HepG2 (cell line): ENCODE results near the gene ZNF653. TPM values are rescaled to one million over a fixed set of nuclear protein-coding genes. Genes with fewer than 3 reads are reported as not detected.

ENCODE experiments used
- DR1 ChIP-seq: sonication (generic); formaldehyde crosslinking; IDR thresholded peaks from 2 replicates; pipeline ENCODE4 v1.8.0; 2021; ENCODE audit warnings: mild to moderate bottlenecking, missing genetic modification reagents, inconsistent platforms
- FLYWCH1 ChIP-seq: sonication (generic); formaldehyde crosslinking; IDR thresholded peaks from 2 replicates; pipeline ENCODE4 v1.8.1; 2023; ENCODE audit warnings: mild to moderate bottlenecking, missing genetic modification reagents
- HNF4A ChIP-seq: sonication (generic); formaldehyde crosslinking; IDR thresholded peaks from 2 replicates; pipeline ENCODE4 v1.4.0; 2020; ENCODE audit warnings: missing genetic modification reagents
- JUNB ChIP-seq: sonication (generic); formaldehyde crosslinking; IDR thresholded peaks from 2 replicates; pipeline ENCODE4 v1.8.0; 2022; ENCODE audit warnings: missing genetic modification reagents, mild to moderate bottlenecking, borderline replicate concordance
- MTF2 ChIP-seq: sonication (generic); formaldehyde crosslinking; IDR thresholded peaks from 2 replicates; pipeline ENCODE4 v1.5.0; 2020; ENCODE audit warnings: missing genetic modification reagents, borderline replicate concordance
- SKI ChIP-seq: fragments of 450-650 bp; IDR thresholded peaks from one replicate; pipeline ENCODE4 v1.6.1; 2018; ENCODE audit warnings: mild to moderate bottlenecking; ENCODE audit not compliant: partially characterized antibody
- SMAD1 ChIP-seq: sonication (generic); formaldehyde crosslinking; IDR thresholded peaks from 2 replicates; pipeline ENCODE4 v1.4.0; 2020; ENCODE audit warnings: missing genetic modification reagents, low read depth, mild to moderate bottlenecking, borderline replicate concordance
- ZEB1 ChIP-seq: IDR thresholded peaks from 2 replicates; pipeline ENCODE4 v1.6.1; 2012; ENCODE audit warnings: mild to moderate bottlenecking, low read depth, inconsistent platforms; ENCODE audit not compliant: insufficient replicate concordance
- ZNF224 ChIP-seq: sonication (generic); formaldehyde crosslinking; IDR thresholded peaks from 2 replicates; pipeline ENCODE4 v1.5.0; 2020; ENCODE audit warnings: mild to moderate bottlenecking, missing genetic modification reagents
- ZNF552 ChIP-seq: sonication (generic); formaldehyde crosslinking; IDR thresholded peaks from 2 replicates; pipeline ENCODE4 v1.9.0; 2022; ENCODE audit warnings: missing genetic modification reagents, mild to moderate bottlenecking, borderline replicate concordance
- ZNF777 ChIP-seq: sonication (generic); formaldehyde crosslinking; IDR thresholded peaks from 2 replicates; pipeline ENCODE4 v1.4.0; 2020; ENCODE audit warnings: missing genetic modification reagents
- ZNF788 ChIP-seq: sonication (generic); formaldehyde crosslinking; IDR thresholded peaks from 2 replicates; pipeline ENCODE4 v1.5.0; 2020; ENCODE audit warnings: mild to moderate bottlenecking, missing genetic modification reagents, borderline replicate concordance
- polyA plus RNA-seq, 8 experiments: library from polyadenylated mRNA; depleted of rRNA in 3 of 8; stranded (reverse) in 7 of 8; unstranded in 1 of 8; fragments of >200 nt; fragmentation: Illumina TruSeq in 4 of 8; extraction: Trizol in 4 of 8; gene quantifications; 2 replicates each; pipeline versions ENCODE4 v1.2.1 to v1.2.3, GENCODE V29; 2011 to 2016; ENCODE audit warnings: low read depth in 4 of 8, missing spikeins in 1 of 8, mixed read lengths in 1 of 8; ENCODE audit not compliant: insufficient read depth in 1 of 8
- total RNA-seq, 5 experiments: library from RNA; depleted of rRNA; stranded (reverse); fragments of >200 nt; fragmentation: Illumina TruSeq; extraction: Trizol; gene quantifications; 2 replicates each; pipeline ENCODE4 v1.2.3, GENCODE V29; 2016; ENCODE audit warnings: low read depth in 1 of 5
- TF ChIP-seq, protein P1 (sequence below): sonication (generic); formaldehyde crosslinking; IDR thresholded peaks from 2 replicates; pipeline ENCODE4 v1.5.1; 2020; ENCODE audit warnings: mild to moderate bottlenecking, missing genetic modification reagents, borderline replicate concordance
- TF ChIP-seq, protein P2 (sequence below): sonication (generic); formaldehyde crosslinking; IDR thresholded peaks from 2 replicates; pipeline ENCODE4 v1.4.0; 2020; ENCODE audit warnings: missing genetic modification reagents
- TF ChIP-seq, protein P3 (sequence below): sonication (generic); formaldehyde crosslinking; IDR thresholded peaks from 2 replicates; pipeline ENCODE4 v1.5.0; 2020; ENCODE audit warnings: mild to moderate bottlenecking, missing genetic modification reagents, borderline replicate concordance
- TF ChIP-seq, protein P4 (sequence below): sonication (generic); formaldehyde crosslinking; IDR thresholded peaks from 2 replicates; pipeline ENCODE4 v1.4.0; 2020; ENCODE audit warnings: missing genetic modification reagents, mild to moderate bottlenecking, borderline replicate concordance

ZNF653 gene
- total and polyA plus RNA-seq, 2 of the 13 experiments (the other 11 are each of a cell fraction or from before 2014, with no cell fraction given): 4.7 to 7.1 TPM

DNA sequence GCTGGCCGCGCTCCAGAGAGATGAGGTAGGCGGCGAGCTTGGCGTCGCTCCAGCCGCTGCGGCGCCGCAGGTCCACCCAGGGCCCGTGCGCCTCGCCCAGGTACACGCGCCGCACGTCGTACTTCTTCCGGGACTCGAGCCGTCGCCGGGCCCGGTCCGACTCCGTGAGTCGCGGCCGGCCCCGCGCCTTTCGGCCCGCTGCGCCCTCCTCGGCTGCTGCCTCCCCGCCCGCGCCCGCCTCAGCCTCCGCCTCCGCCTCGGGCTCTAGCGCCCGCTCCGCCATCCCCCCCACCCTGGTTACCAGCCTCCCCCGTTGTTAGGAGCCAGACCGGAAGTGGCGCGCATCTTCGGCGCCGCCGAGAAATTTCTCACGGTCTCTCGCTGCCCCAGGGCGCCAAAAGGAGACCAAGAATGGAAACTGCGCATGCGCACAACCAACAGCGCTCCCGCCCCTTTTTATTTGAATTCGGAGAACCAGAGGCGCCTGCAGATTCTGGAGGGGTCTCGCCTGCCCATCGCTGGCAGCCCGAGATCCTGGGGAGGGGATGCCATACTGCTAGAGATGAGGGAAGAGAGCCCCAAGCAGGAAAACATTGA is at the start of gene ZNF653 (continued):
- TF ChIP-seq ZNF788 (CRISPR knock-in tag) (no peak; the same call in 1 of the 2 replicates), ZNF777 (CRISPR knock-in tag) (peak; percentile 81), JUNB (no peak), SKI (no peak), SMAD1 (CRISPR knock-in tag) (0 out of 2 replicates have a peak, but pooled peaks have one; percentile 24), ZEB1 (peak; percentile 47), FLYWCH1 (CRISPR knock-in tag) (no peak), ZNF552 (CRISPR knock-in tag) (no peak), DR1 (CRISPR knock-in tag) (no peak), ZNF224 (CRISPR knock-in tag) (no peak), MTF2 (no peak), HNF4A (CRISPR knock-in tag) (no peak)
- TF ChIP-seq, protein P1, sequence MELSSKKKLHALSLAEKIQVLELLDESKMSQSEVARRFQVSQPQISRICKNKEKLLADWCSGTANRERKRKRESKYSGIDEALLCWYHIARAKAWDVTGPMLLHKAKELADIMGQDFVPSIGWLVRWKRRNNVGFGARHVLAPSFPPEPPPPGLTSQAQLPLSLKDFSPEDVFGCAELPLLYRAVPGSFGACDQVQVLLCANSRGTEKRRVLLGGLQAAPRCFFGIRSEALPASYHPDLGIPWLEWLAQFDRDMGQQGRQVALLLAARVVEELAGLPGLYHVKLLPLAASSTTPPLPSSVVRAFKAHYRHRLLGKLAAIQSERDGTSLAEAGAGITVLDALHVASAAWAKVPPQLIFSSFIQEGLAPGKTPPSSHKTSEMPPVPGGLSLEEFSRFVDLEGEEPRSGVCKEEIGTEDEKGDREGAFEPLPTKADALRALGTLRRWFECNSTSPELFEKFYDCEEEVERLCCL (CRISPR knock-in tag): no peak
- TF ChIP-seq, protein P2, sequence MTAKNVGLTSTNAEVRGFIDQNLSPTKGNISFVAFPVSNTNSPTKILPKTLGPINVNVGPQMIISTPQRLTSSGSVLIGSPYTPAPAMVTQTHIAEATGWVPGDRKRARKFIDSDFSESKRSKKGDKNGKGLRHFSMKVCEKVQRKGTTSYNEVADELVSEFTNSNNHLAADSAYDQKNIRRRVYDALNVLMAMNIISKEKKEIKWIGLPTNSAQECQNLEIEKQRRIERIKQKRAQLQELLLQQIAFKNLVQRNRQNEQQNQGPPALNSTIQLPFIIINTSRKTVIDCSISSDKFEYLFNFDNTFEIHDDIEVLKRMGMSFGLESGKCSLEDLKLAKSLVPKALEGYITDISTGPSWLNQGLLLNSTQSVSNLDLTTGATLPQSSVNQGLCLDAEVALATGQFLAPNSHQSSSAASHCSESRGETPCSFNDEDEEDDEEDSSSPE (CRISPR knock-in tag): peak; percentile 79
- TF ChIP-seq, protein P3, sequence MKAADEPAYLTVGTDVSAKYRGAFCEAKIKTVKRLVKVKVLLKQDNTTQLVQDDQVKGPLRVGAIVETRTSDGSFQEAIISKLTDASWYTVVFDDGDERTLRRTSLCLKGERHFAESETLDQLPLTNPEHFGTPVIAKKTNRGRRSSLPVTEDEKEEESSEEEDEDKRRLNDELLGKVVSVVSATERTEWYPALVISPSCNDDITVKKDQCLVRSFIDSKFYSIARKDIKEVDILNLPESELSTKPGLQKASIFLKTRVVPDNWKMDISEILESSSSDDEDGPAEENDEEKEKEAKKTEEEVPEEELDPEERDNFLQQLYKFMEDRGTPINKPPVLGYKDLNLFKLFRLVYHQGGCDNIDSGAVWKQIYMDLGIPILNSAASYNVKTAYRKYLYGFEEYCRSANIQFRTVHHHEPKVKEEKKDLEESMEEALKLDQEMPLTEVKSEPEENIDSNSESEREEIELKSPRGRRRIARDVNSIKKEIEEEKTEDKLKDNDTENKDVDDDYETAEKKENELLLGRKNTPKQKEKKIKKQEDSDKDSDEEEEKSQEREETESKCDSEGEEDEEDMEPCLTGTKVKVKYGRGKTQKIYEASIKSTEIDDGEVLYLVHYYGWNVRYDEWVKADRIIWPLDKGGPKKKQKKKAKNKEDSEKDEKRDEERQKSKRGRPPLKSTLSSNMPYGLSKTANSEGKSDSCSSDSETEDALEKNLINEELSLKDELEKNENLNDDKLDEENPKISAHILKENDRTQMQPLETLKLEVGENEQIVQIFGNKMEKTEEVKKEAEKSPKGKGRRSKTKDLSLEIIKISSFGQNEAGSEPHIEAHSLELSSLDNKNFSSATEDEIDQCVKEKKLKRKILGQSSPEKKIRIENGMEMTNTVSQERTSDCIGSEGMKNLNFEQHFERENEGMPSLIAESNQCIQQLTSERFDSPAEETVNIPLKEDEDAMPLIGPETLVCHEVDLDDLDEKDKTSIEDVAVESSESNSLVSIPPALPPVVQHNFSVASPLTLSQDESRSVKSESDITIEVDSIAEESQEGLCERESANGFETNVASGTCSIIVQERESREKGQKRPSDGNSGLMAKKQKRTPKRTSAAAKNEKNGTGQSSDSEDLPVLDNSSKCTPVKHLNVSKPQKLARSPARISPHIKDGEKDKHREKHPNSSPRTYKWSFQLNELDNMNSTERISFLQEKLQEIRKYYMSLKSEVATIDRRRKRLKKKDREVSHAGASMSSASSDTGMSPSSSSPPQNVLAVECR: peak; percentile 80; the same call in 1 of the 2 replicates
- TF ChIP-seq, protein P4, sequence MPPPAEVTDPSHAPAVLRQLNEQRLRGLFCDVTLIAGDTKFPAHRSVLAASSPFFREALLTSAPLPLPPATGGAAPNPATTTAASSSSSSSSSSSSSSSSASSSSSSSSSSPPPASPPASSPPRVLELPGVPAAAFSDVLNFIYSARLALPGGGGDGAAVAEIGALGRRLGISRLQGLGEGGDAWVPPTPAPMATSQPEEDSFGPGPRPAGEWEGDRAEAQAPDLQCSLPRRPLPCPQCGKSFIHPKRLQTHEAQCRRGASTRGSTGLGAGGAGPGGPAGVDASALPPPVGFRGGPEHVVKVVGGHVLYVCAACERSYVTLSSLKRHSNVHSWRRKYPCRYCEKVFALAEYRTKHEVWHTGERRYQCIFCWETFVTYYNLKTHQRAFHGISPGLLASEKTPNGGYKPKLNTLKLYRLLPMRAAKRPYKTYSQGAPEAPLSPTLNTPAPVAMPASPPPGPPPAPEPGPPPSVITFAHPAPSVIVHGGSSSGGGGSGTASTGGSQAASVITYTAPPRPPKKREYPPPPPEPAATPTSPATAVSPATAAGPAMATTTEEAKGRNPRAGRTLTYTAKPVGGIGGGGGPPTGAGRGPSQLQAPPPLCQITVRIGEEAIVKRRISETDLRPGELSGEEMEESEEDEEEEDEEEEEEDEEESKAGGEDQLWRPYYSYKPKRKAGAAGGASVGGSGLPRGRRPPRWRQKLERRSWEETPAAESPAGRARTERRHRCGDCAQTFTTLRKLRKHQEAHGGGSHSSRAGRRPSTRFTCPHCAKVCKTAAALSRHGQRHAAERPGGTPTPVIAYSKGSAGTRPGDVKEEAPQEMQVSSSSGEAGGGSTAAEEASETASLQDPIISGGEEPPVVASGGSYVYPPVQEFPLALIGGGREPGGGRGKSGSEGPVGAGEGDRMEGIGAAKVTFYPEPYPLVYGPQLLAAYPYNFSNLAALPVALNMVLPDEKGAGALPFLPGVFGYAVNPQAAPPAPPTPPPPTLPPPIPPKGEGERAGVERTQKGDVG: no peak
